Right hindlimb (tissue), 1 donor: ENCODE measurements around the gene EPHB1.

Source experiments
- DNase-seq: peaks from one replicate; pipeline ENCODE4 v3.0.0-alpha.2; 2018

The EPHB1 gene

GRCh38 chr3:135138776-135139175 lies 343.7 kb downstream of the EPHB1 start:
- no peak for DNase-seq

GRCh38 chr3:135140591-135140990 lies 345.5 kb downstream of the EPHB1 start:
- no peak for DNase-seq

GRCh38 chr3:135141160-135141559 lies 346.1 kb downstream of the EPHB1 start:
- DNase-seq = no peak

- DNase-seq = no peak
Observed at GRCh38 chr3:135141672-135142071, 346.6 kb downstream of the EPHB1 start.

GRCh38 chr3:135142530-135142929 lies 347.5 kb downstream of the EPHB1 start:
- DNase-seq = no peak

- DNase-seq = no peak
Observed at GRCh38 chr3:135143474-135143873, 348.4 kb downstream of the EPHB1 start.

GRCh38 chr3:135145581-135145980 lies 350.5 kb downstream of the EPHB1 start:
- no peak for DNase-seq

GRCh38 chr3:135147657-135148056 lies 352.6 kb downstream of the EPHB1 start:
- DNase-seq = no peak

GRCh38 chr3:135148398-135149020 lies 353.4 kb downstream of the EPHB1 start:
- DNase-seq = no peak

- no peak for DNase-seq
Observed at GRCh38 chr3:135149707-135150681, 354.9 kb downstream of the EPHB1 start.

- no peak for DNase-seq
Observed at GRCh38 chr3:135154186-135154585, 359.1 kb downstream of the EPHB1 start.

GRCh38 chr3:135155228-135155627 lies 360.2 kb downstream of the EPHB1 start:
- no peak for DNase-seq

- no peak for DNase-seq
Observed at GRCh38 chr3:135155791-135156190, 360.7 kb downstream of the EPHB1 start.

GRCh38 chr3:135157045-135157740 lies 362.1 kb downstream of the EPHB1 start:
- no peak for DNase-seq

- no peak for DNase-seq
Observed at GRCh38 chr3:135158520-135158919, 363.5 kb downstream of the EPHB1 start.

GRCh38 chr3:135159681-135160247 lies 364.7 kb downstream of the EPHB1 start:
- no peak for DNase-seq

GRCh38 chr3:135161425-135161824 lies 366.4 kb downstream of the EPHB1 start:
- no peak for DNase-seq

GRCh38 chr3:135163701-135164100 lies 368.6 kb downstream of the EPHB1 start:
- no peak for DNase-seq

- no peak for DNase-seq
Observed at GRCh38 chr3:135165260-135165659, 370.2 kb downstream of the EPHB1 start.

- DNase-seq = no peak
Observed at GRCh38 chr3:135166266-135166825, 371.3 kb downstream of the EPHB1 start.

- DNase-seq = no peak
Observed at GRCh38 chr3:135168822-135169221, 373.8 kb downstream of the EPHB1 start.

- no peak for DNase-seq
Observed at GRCh38 chr3:135169651-135170050, 374.6 kb downstream of the EPHB1 start.

- DNase-seq = no peak
Observed at GRCh38 chr3:135170732-135171131, 375.7 kb downstream of the EPHB1 start.
